Stimulated activated naive CD8-positive, alpha-beta T cell treated with anti-CD3 and anti-CD28 coated beads, Interleukin-15, amount 100 ng/mL, for 72 hours (primary cell): Measurements from ENCODE around the gene TK1.
A peak's percentile ranks its signal among the peaks of the same experiment; 100 is the strongest.

Experiments
- ATAC-seq: fragments of 150-1000 bp; cut with Tn5 transposase; 2 replicates; pipeline ENCODE4 v1.10.0; 2021; ENCODE audit warnings: mild to moderate bottlenecking, moderate library complexity
- DNase-seq, 2 donors: peaks; one replicate each; pipeline ENCODE4 v3.0.0; 2021 to 2022
- H3K27ac Mint-ChIP-seq, 2 donors: one replicate each; pipeline ENCODE4 v1.8.0; 2022; ENCODE audit warnings: mild to moderate bottlenecking in 2 of 2, mixed read lengths in 2 of 2, moderate library complexity in 2 of 2
- H3K27me3 Mint-ChIP-seq: one replicate; pipeline ENCODE4 v1.8.0; 2022; ENCODE audit warnings: mixed read lengths
- H3K4me1 Mint-ChIP-seq: one replicate; pipeline ENCODE4 v1.8.0; 2022; ENCODE audit warnings: mild to moderate bottlenecking, mixed read lengths
- H3K4me3 Mint-ChIP-seq, 2 donors: one replicate each; pipeline ENCODE4 v1.8.0; 2022; ENCODE audit warnings: mild to moderate bottlenecking in 2 of 2, mixed read lengths in 2 of 2, moderate library complexity in 1 of 2
- H3K9me3 Mint-ChIP-seq, 2 donors: one replicate each; pipeline ENCODE4 v1.8.0; 2022; ENCODE audit warnings: mixed read lengths in 2 of 2

Gene TK1

DNA sequence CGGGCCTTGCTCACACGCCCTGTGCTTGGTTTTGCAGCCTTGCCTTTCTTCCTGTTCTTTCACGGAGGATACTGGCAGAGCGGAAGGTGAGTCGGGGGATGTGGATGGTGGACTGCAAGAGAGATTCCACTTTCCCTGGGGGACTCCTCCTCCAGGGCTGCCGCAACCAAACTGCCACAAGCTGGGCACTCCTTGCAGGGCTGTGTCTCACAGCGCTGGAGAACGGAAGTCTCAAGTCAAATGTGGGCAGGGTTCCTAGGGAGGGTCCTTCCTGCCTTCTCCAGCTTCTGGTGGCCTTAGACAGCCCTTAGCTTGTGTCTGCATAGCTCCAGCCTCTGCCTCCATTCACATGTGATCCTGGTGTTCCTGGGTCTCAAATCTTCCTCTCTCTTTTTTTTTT is 15.8 kb upstream of the TK1 start:
- no peak for DNase-seq
- H3K27ac Mint-ChIP-seq = no peak overlapping the region
- ATAC-seq = no peak
- H3K4me3 Mint-ChIP-seq = no peak overlapping the region
- H3K9me3 Mint-ChIP-seq = no peaks in the 10 kb centered on the region
- no peaks in the 10 kb centered on the region for H3K27me3 Mint-ChIP-seq
- no peaks in the 10 kb centered on the region for H3K4me1 Mint-ChIP-seq

DNA sequence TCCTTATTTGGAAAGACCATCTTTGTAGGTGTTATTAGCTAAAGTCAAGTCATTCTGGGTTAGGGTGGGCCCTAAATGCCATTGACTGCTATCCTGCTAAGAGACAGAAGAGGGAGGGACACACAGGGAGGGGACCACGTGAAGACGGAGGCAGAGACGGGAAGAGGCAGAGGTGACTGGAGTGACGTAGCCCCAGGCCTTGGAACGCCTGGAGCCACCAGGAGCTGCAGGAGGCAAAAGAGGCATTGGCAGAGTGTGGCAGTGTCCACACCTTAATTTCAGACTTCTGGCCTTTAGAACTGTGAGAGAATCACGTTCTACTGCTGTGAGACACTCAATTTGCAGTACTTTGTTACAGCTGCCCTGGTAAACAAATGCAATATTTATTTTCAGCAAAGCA is 13.6 kb upstream of the TK1 start:
- no peaks in the 10 kb centered on the region for H3K9me3 Mint-ChIP-seq
- H3K27me3 Mint-ChIP-seq = no peaks in the 10 kb centered on the region
- no peak for DNase-seq

DNA sequence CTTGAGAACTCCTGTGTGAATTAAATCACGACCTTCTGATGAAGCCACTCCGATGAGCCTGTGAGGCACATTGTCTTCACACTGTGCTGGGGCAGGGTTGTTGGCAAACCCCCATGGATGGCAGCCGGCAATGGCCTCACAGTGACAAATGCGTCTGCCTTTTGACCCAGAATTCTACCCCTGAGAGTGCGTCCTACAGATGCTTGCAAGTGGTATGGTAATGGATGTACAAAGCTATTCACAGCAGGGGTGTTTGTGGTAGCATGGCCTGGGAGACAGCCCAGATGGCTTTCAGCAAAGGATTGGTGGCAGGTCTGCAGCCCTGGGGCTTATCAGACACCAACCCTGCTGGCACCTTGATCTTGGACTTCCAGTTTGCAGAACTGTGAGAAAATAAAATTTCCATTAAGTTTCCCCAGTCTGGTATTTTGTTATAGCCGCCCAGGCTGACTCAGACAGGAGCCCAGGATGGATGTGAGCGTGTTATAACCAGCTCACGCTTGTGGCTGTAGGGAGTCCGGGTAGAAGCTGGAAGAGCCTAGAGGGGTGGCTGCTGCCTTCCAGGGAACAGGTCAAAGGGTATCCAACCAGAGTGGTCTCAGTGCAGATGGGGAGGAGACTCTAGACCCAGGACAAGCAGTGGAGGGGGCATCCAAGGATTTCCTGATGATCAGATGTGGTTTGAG is 10.4 kb upstream of the TK1 start:
- Mint-ChIP-seq H3K9me3 (no peaks in the 10 kb centered on the region), H3K4me1 (no peaks in the 10 kb centered on the region), H3K27ac (peak overlapping the region in 1 of 2 donors; percentile 65), H3K27me3 (no peaks in the 10 kb centered on the region), H3K4me3 (no peak overlapping the region)
- DNase-seq (no peak), ATAC-seq (no peak)

More for the DNA sequence above, 13.6 kb upstream of the TK1 start:
- no peaks in the 10 kb centered on the region for H3K4me1 Mint-ChIP-seq
- H3K27ac Mint-ChIP-seq = no peak overlapping the region
- H3K4me3 Mint-ChIP-seq = no peak overlapping the region
- no peak for ATAC-seq

DNA sequence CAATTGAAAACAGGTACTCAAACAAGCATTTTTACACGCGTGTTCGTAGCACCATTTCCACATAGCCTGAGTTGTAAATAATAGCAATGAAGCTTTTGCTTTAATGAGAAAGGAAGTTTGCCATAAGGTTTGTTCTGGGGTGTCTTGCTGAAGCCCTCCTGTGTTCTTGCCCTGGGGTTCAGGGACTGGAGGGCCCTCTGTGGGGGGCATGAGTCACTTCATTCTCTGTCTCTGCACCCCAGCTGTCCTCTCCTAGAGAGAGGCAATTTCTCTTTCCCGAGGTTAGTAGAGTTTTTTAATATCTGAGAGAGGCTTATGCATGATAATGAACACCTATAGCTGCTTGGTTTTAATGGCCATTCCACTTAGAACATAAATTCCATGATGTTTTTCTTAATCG is 9.9 kb upstream of the TK1 start:
- DNase-seq = no peak
- H3K4me1 Mint-ChIP-seq = no peaks in the 10 kb centered on the region
- ATAC-seq = no peak
- H3K9me3 Mint-ChIP-seq = no peaks in the 10 kb centered on the region
- no peak overlapping the region for H3K27ac Mint-ChIP-seq
- no peak overlapping the region for H3K4me3 Mint-ChIP-seq
- H3K27me3 Mint-ChIP-seq = no peaks in the 10 kb centered on the region

DNA sequence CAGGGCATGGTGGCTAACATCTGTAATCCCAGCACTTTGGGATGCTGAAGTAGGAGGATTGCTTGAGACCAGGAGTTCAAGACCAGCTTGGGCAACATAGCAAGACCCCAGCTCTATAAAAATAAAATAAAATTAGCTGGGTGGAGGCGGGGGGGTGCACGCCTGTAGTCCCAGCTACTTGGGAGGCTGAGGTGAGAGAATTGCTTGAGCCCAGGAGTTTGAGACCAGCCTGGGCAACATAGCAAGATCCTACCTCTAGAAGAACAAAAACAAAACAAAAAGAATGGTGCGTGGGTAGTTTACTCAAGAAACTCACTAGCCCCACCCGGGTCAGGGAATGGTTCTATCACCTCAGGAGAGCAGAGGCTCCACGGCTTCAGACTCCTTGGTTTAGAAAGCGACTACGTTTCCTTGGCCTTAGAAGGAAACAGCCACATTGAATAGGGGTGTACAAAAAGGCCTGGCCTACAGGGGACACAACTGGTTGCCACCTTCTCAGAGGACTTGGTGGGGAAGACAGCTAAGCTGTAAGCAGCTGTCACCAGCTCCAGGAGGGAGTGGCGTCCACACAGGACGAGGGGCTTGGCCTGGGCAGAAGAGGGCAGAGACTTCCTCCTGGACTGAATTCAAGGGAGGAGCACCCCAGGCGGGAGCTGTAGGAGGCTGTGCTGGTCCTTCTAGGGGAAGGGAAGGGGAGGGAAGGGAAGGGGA is 716 bp downstream of the TK1 start:
- peak overlapping the region; percentile 89 to 93 for H3K4me3 Mint-ChIP-seq
- H3K9me3 Mint-ChIP-seq = no peaks in the 10 kb centered on the region
- ATAC-seq = peak; percentile 8
- H3K4me1 Mint-ChIP-seq = peaks cover 64% of the 10 kb centered on the region
- H3K27ac Mint-ChIP-seq = peak overlapping the region; percentile 80 to 83
- no peaks in the 10 kb centered on the region for H3K27me3 Mint-ChIP-seq
- DNase-seq = peak in 1 of 2 donors; percentile 22

DNA sequence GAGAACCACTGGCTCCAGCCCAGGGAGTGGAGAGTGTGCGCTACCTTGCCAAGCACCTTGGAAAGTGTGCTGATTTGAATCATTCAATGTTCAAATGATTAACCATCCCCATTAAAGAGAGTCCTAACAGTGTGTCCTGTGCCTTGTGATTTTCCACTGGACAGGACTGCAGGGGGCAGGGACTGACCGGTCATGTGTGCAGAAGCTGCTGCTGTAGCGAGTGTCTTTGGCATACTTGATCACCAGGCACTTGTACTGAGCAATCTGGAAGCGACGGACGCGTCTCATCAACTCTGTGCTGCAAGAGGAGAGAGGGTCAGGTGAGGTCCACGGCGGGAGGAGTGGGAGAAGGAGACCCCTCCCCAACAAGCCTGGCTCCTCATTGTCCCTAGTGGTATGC is 2.0 kb downstream of the TK1 start:
- ATAC-seq (no peak), DNase-seq (no peak)
- Mint-ChIP-seq H3K27me3 (no peaks in the 10 kb centered on the region), H3K4me1 (peaks cover 70% of the 10 kb centered on the region), H3K9me3 (no peaks in the 10 kb centered on the region), H3K27ac (no peak overlapping the region), H3K4me3 (peak overlapping the region; percentile 23 to 93)

DNA sequence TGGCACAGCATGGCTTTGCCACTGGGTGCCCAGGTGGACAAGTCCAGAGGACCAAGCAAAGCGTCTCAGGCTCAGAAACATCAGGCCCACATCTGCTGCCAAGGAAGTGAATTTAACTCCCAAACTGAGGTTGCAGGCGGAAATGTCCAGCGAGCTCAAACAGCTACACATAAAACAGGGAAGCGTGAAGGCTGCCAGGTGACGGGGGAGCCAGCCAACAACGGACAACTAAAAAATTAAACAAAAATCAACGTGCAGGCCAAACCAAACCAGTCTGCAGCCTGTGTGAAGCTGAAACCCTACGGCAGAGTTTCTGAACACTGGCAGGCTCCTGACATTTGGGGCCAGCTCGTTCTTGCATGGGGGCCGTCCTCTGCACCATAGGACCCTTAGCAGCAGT is 2.5 kb downstream of the TK1 start:
- Mint-ChIP-seq H3K27ac (no peak overlapping the region), H3K27me3 (no peaks in the 10 kb centered on the region), H3K4me3 (peak overlapping the region in 1 of 2 donors; percentile 15), H3K4me1 (peaks cover 70% of the 10 kb centered on the region), H3K9me3 (no peaks in the 10 kb centered on the region)
- DNase-seq (no peak), ATAC-seq (no peak)

DNA sequence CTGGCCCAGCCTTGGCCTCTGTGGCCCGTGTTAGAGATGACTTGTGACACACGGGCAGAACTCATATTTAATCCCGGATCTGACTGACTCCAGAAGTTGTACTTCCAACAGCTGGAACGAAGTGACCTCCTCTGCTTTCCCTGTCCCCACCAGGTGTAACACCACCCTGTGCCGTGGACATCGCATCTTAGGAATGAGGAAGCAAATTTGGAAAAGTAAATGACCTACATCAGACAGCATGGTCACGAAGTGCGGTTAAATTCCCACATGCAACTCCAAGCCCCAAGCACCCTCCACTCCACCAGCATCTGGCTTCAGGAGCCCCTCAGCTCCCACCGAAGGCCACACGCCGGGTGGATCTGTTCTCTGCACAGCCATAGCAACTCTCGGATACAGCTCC is 2.9 kb downstream of the TK1 start:
- H3K9me3 Mint-ChIP-seq = no peaks in the 10 kb centered on the region
- DNase-seq = no peak
- peak overlapping the region in 1 of 2 donors; percentile 27 for H3K27ac Mint-ChIP-seq
- H3K4me3 Mint-ChIP-seq = peak overlapping the region in 1 of 2 donors; percentile 15
- H3K4me1 Mint-ChIP-seq = peaks cover 70% of the 10 kb centered on the region
- H3K27me3 Mint-ChIP-seq = no peaks in the 10 kb centered on the region
- ATAC-seq = no peak

DNA sequence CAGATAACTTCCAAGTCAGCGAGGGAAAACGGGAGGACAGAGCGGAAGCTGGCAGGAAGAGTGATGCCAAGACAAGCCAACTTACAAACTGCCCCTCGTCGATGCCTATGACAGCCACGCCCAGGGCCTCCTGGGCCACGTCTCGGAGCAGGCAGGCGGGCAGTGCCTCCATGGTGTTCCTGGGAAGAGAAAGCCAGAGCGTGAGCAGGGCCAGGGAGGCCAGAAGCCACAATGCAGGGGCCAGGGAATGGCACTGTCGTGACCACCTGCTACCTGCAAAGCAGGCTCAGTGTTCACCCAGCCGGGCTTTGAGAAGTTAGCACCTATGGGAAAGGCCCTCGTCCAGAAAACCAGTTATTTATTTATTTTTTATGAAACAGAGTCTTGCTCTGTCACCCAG is 4.3 kb downstream of the TK1 start:
- Mint-ChIP-seq H3K4me1 (peaks cover 57% of the 10 kb centered on the region), H3K27ac (no peak overlapping the region), H3K27me3 (no peaks in the 10 kb centered on the region), H3K4me3 (no peak overlapping the region), H3K9me3 (no peaks in the 10 kb centered on the region)
- ATAC-seq (no peak), DNase-seq (no peak)

DNA sequence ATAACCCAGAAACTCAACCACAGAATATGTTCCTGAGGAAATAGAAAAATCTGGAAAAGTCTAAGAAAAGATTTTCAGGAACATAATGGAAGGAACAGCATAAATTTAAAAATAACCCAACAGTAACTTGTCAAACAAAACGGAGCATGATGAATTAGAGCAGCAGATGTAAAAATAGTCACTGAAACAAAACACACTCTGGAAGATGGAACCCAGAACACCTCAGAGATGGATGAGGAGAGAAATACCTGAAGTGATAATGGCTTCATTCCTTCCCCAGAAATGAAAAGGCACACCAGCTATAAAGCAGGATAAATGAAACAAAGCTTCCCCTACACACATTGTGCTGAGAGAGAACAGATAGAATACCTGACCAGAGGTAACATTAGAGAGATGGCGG is 6.3 kb downstream of the TK1 start:
- Mint-ChIP-seq H3K27me3 (no peaks in the 10 kb centered on the region), H3K27ac (no peak overlapping the region), H3K9me3 (no peaks in the 10 kb centered on the region), H3K4me1 (peaks cover 63% of the 10 kb centered on the region), H3K4me3 (peak overlapping the region; percentile 1 to 14)
- DNase-seq (no peak), ATAC-seq (no peak)

DNA sequence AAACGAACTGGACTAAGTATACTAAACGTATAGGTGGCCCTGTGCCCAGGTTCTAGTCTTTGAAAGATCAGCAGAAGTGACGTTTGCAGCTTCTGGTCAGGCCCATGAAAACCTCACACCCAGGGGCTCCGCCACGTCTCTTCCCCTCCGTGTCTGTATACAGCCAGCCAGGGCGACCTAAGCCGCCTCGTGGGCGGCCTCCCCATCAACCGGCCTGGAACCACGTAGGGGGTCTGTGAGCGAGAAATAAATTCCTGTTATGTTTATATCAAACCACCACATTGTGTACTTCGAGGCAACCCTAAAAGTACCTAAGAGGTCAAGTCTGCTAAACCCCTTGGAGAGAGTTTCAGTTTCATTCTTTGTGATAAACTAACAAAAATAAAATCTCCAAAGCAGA is 6.8 kb downstream of the TK1 start:
- peaks cover 63% of the 10 kb centered on the region for H3K4me1 Mint-ChIP-seq
- no peaks in the 10 kb centered on the region for H3K27me3 Mint-ChIP-seq
- ATAC-seq (no peak), DNase-seq (no peak)
- no peak overlapping the region for H3K27ac Mint-ChIP-seq
- no peaks in the 10 kb centered on the region for H3K9me3 Mint-ChIP-seq
- H3K4me3 Mint-ChIP-seq = peak overlapping the region; percentile 1 to 14

DNA sequence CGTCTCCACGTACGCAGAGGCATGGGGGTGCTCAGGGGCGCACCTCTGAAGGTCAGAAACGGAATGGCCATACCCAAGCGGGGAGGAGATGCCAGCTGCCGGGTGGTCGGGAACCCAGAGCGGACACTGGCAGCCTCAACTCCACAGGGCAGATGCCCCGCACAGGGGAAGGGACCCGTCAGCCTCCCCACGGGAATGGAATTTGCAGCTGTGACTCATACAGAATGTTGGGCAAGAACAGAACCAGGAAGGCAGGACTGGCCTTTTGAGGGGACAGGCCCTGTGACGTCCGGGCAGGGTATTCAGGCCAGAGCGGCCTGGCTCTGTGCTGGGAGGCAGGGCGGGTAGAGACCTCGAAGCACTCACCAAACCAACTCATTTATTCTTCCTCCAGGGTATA is 7.5 kb downstream of the TK1 start:
- DNase-seq = no peak
- ATAC-seq = no peak
- no peak overlapping the region for H3K27ac Mint-ChIP-seq
- no peaks in the 10 kb centered on the region for H3K27me3 Mint-ChIP-seq
- no peaks in the 10 kb centered on the region for H3K9me3 Mint-ChIP-seq
- H3K4me1 Mint-ChIP-seq = peaks cover 62% of the 10 kb centered on the region
- H3K4me3 Mint-ChIP-seq = no peak overlapping the region

DNA sequence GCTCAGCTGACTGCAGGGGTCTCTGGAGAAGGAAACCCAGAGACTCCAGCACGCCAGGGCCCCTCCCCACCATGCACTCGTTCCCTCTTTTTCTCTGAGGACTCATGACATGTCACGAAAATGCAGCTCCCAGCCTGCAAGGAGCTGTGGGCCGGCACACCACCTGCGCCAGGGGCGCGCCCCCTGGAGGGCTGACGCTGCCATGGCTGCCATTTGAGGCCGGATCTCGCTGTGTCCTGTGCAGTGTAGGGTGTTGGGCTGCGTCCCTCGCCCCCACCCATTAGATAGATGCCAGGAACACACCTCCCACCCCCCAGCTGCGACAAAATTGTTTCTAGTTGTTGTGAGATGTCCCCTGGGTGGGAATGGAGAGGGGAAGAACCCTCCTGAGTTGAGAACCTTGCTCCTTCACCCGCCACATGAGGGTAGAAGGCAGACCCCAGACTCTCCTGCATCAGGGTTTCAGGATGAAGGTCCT is 10.3 kb downstream of the TK1 start:
- H3K4me3 Mint-ChIP-seq = no peak overlapping the region
- no peaks in the 10 kb centered on the region for H3K9me3 Mint-ChIP-seq
- ATAC-seq (peak; percentile 79), DNase-seq (peak; percentile 75 to 76)
- peaks cover 73% of the 10 kb centered on the region for H3K4me1 Mint-ChIP-seq
- no peak overlapping the region for H3K27ac Mint-ChIP-seq
- no peaks in the 10 kb centered on the region for H3K27me3 Mint-ChIP-seq

DNA sequence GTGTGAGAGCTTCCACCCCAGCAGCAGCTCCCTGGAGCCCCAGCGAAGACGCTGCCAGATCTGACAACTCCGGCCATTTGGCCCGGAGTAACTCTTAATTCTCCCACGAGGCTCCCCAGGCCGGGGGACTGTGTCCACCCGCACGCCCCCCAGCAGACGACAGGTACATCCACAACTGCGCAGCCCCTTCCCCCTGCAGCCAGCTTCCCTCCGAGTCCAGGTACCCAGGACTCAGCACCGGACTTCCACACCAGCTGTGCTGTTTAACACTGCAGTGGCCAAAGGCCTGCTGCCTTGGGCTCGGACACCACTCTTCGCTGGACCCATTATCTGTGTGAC is 11.2 kb downstream of the TK1 start:
- Mint-ChIP-seq H3K4me1 (peaks cover 74% of the 10 kb centered on the region), H3K27me3 (no peaks in the 10 kb centered on the region), H3K27ac (no peak overlapping the region), H3K4me3 (no peak overlapping the region), H3K9me3 (no peaks in the 10 kb centered on the region)
- no peak for DNase-seq
- ATAC-seq = no peak

DNA sequence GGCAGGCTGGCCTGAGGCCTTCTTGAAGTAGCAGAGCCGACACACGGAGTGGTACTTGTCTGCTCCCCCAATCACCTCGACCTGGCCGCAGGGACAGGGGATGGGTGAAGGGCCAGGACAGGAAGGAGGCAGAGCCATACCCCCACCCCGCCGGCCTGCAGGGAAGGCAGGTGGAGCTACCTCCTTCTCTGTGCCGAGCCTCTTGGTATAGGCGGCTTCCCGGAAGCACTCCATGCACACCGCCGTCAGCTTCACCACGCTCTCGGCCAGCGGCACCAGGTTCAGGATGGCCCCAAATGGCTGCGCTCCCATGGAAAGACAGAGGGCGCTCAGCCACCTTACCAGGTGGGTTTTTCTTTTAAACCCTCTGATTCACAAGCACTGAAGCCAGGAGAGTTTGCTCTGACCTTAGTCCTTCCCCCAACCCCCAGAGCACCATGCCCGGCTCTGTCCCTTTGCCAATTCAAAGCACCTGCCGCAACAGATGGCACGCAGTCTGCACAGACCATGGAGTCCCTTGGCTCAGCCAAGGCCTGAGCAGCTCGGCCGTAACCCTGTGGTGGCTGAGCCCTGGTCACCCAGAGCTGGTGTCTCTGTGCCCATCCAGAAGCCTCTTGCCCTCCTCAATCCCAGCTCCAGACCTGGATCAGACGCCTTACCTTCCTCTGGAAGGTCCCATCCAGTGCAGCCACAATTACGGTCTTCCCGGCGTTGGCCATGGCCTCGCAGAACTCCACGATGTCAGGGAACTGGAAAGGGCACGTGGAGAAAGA is 11.8 kb downstream of the TK1 start:
- peak in 1 of 2 donors; percentile 15 for DNase-seq
- no peak for ATAC-seq
- peak overlapping the region in 1 of 2 donors; percentile 90 for H3K27ac Mint-ChIP-seq
- H3K9me3 Mint-ChIP-seq = no peaks in the 10 kb centered on the region
- H3K4me1 Mint-ChIP-seq = peaks cover 74% of the 10 kb centered on the region
- H3K4me3 Mint-ChIP-seq = peak overlapping the region in 1 of 2 donors; percentile 24
- H3K27me3 Mint-ChIP-seq = no peaks in the 10 kb centered on the region

DNA sequence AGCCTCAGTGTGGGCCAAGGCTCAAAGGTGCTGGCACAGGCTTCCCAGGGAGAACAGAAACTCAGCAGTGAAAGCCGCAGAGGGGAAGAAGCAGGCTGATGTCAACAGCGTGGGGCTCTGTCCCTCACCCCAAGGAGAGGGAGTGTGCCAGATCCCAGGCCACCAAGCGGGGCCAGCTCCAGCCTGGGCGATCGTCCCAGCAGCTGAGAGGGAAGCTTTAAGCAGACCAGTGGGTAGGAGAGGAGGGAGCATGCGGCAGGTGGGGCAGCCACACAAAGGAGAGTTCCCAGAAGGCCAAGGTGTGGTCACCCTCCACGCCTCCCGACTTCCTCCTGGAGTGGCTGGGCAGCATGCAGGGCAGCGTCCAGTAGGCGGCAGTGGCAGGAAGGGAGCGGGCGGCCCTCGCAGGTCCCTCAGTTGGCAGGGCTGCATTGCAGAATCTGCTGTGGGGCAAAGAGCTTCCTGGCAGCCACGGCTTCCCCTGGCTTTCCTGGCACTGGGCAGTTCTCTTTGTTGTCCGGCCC is 12.4 kb downstream of the TK1 start:
- Mint-ChIP-seq H3K27ac (peak overlapping the region; percentile 62 to 94), H3K27me3 (no peaks in the 10 kb centered on the region), H3K4me1 (peaks cover 76% of the 10 kb centered on the region), H3K4me3 (peak overlapping the region in 1 of 2 donors; percentile 10), H3K9me3 (no peaks in the 10 kb centered on the region)
- ATAC-seq (no peak), DNase-seq (no peak)
